K562 (cell line): Measurements from ENCODE around the gene PILRA. TPM values are rescaled to one million over a fixed set of nuclear protein-coding genes. Genes with fewer than 3 reads are reported as not detected.
A peak's percentile ranks its signal among the peaks of the same experiment; 100 is the strongest.

Source experiments
- ATAC-seq: fragments of 200-7000 bp; cut with Tn5 transposase; 3 replicates; pipeline ENCODE4 v1.9.1; 2020; ENCODE audit warnings: moderate library complexity
- BruUV-seq: library from RNA; stranded (reverse); fragments of 400-500 nt; replicated peaks from 2 replicates; lab custom pipeline; 2021; lab: Mats Ljungman, UMichigan
- CTCF ChIA-PET: fragments of 300-600 bp; formaldehyde crosslinking; extraction: SDS; loops from one replicate; lab custom pipeline; 2021; ENCODE audit warnings: low intra/inter-chr PET ratio; lab: Yijun Ruan, JAX
- POLR2A ChIA-PET: fragments of 300-600, 350-650 bp; sonication (Branson Sonifier 250); formaldehyde crosslinking; extraction: SDS; loops from one replicate; lab custom pipeline; 2021; ENCODE audit warnings: antibody characterized with exemption, inconsistent platforms; lab: Yijun Ruan, JAX
- DNase-seq, 4 experiments: peaks; one replicate each; pipeline versions ENCODE4 v3.0.0 to v3.0.0-alpha.2; 2011 to 2018; ENCODE audit warnings: low spot score in 3 of 4, mixed read lengths in 3 of 4; ENCODE audit errors: extremely low read depth in 1 of 4
- FAIRE-seq: peaks from 2 replicates; lab custom pipeline; 2011; peaks lifted over from hg19 to GRCh38; lab: Jason Lieb, UNC
- H2AFZ ChIP-seq: 2 replicates; pipeline ENCODE4 v1.6.0; 2011; ENCODE audit warnings: low read depth, low read length, control low read depth, inconsistent platforms
- H3K27ac ChIP-seq: fragments of 200-600 bp; 3 replicates; pipeline ENCODE4 v1.8.0; 2011; ENCODE audit warnings: low read depth, mild to moderate bottlenecking, control low read depth, inconsistent platforms, low read length, moderate library complexity, mixed read lengths; ENCODE audit errors: extremely low read depth
- H3K27me3 ChIP-seq, 2 experiments: fragments of 300-600 bp in 1 of 2; 2 replicates in 1 of 2; 3 replicates in 1 of 2; pipeline versions ENCODE4 v1.6.0 to v1.8.0; 2011; ENCODE audit warnings: inconsistent platforms in 2 of 2, low read length in 2 of 2, mild to moderate bottlenecking in 1 of 2, mixed read lengths in 1 of 2, moderate library complexity in 1 of 2; ENCODE audit not compliant: control insufficient read depth in 2 of 2, insufficient read depth in 2 of 2
- H3K36me3 ChIP-seq: fragments of 300-600 bp; 3 replicates; pipeline ENCODE4 v1.8.0; 2011; ENCODE audit warnings: mild to moderate bottlenecking, low read length, inconsistent platforms; ENCODE audit not compliant: control insufficient read depth, insufficient read depth
- H3K4me1 ChIP-seq, 2 experiments: fragments of 200-600 bp in 1 of 2; replicated peaks in 1 of 2; 2 replicates in 1 of 2; 3 replicates in 1 of 2; pipeline versions ENCODE4 v1.5.1 to v1.8.0; 2011; ENCODE audit warnings: inconsistent platforms in 2 of 2, low read length in 2 of 2, mild to moderate bottlenecking in 1 of 2, mixed read lengths in 1 of 2, moderate library complexity in 1 of 2; ENCODE audit not compliant: control insufficient read depth in 2 of 2, insufficient read depth in 2 of 2
- H3K4me2 ChIP-seq: 2 replicates; pipeline ENCODE4 v1.6.1; 2011; ENCODE audit warnings: low read length, control low read depth, inconsistent platforms, mixed read lengths; ENCODE audit not compliant: insufficient read depth
- H3K4me3 ChIP-seq: fragments of 200-600 bp; sonication (generic), shearing (Covaris generic); 2 replicates; pipeline ENCODE4 v1.5.1; 2016; ENCODE audit warnings: control low read depth, inconsistent platforms
- H3K79me2 ChIP-seq: fragments of 200-600 bp; 3 replicates; pipeline ENCODE4 v1.8.0; 2011; ENCODE audit warnings: low read length, inconsistent platforms; ENCODE audit not compliant: control insufficient read depth, insufficient read depth
- H3K9ac ChIP-seq, 2 experiments: 2 replicates each; pipeline versions ENCODE4 v1.6.0 to v1.6.1; 2011; ENCODE audit warnings: low read depth in 2 of 2, low read length in 2 of 2, control low read depth in 1 of 2, inconsistent platforms in 1 of 2, mild to moderate bottlenecking in 1 of 2, mixed read lengths in 1 of 2; ENCODE audit not compliant: insufficient read depth in 1 of 2
- H3K9me1 ChIP-seq: one replicate; pipeline ENCODE4 v1.6.0; 2011; ENCODE audit warnings: inconsistent platforms, mild to moderate bottlenecking, low read length, moderate library complexity; ENCODE audit not compliant: control insufficient read depth, insufficient read depth
- H3K9me3 ChIP-seq: replicated peaks from 2 replicates; pipeline ENCODE4 v1.5.1; 2011; ENCODE audit warnings: low read depth, low read length, inconsistent platforms; ENCODE audit not compliant: control insufficient read depth, insufficient read depth
- H4K20me1 ChIP-seq: replicated peaks from 2 replicates; pipeline ENCODE4 v1.6.1; 2011; ENCODE audit warnings: low read length, inconsistent platforms, mixed read lengths; ENCODE audit not compliant: control insufficient read depth, insufficient read depth
- BCOR ChIP-seq: fragments of 450-650 bp; IDR thresholded peaks from 2 replicates; pipeline ENCODE4 v1.6.1; 2016
- E2F6 ChIP-seq, 2 experiments: IDR thresholded peaks; 2 replicates each; pipeline ENCODE4 v1.6.1; 2011; ENCODE audit warnings: borderline replicate concordance in 1 of 2, control low read depth in 1 of 2, low read depth in 1 of 2, low read length in 1 of 2, mild to moderate bottlenecking in 1 of 2, mixed read lengths in 1 of 2, moderate library complexity in 1 of 2; ENCODE audit not compliant: insufficient read depth in 1 of 2, insufficient read length in 1 of 2, poor library complexity in 1 of 2, severe bottlenecking in 1 of 2; ENCODE audit errors: extremely low read depth in 1 of 2
- GATAD2B ChIP-seq: fragments of 450-650 bp; IDR thresholded peaks from 2 replicates; pipeline ENCODE4 v1.6.1; 2017; ENCODE audit warnings: mild to moderate bottlenecking, borderline replicate concordance
- NR4A1 ChIP-seq, 2 experiments: fragments of 250-450 bp in 1 of 2; fragments of 450-650 bp in 1 of 2; sonication (Bioruptor Pico) in 1 of 2; IDR thresholded peaks; 2 replicates each; pipeline versions ENCODE4 v1.4.0 to v1.6.1; 2016 to 2020; ENCODE audit warnings: mild to moderate bottlenecking in 2 of 2, missing compliant biosample characterization in 1 of 2, missing genetic modification characterization in 1 of 2, moderate library complexity in 1 of 2
- SREBF2 ChIP-seq: sonication (generic); formaldehyde crosslinking; IDR thresholded peaks from 2 replicates; pipeline ENCODE4 v1.4.0; 2020; ENCODE audit warnings: mild to moderate bottlenecking, missing genetic modification reagents
- ZNF121 ChIP-seq: sonication (generic); formaldehyde crosslinking; conservative IDR thresholded peaks from 2 replicates; pipeline ENCODE4 v1.8.0; 2022; ENCODE audit warnings: missing genetic modification reagents
- ZNF592 ChIP-seq: fragments of 450-650 bp; IDR thresholded peaks from 2 replicates; pipeline ENCODE4 v1.6.1; 2017; ENCODE audit warnings: antibody characterized with exemption, mild to moderate bottlenecking
- WGBS: fragments of 100-300 bp; shearing (Covaris generic); methylation state at CpG from one replicate; pipeline ENCODE4 v1.1.6; 2016; ENCODE audit warnings: low coverage, mixed read lengths; ENCODE audit not compliant: insufficient coverage; ENCODE audit errors: missing lambda C conversion rate; 5-methylcytosine and 5-hydroxymethylcytosine counted together
- in situ Hi-C: fragments of 300-500 bp; cut with MboI; formaldehyde crosslinking; loops from 4 replicates; pipeline ENCODE4 v1.15.0; 2018; ENCODE audit warnings: inconsistent platforms, mixed read lengths
- intact Hi-C: fragments of 100-400 bp; cut with micrococcal nuclease; formaldehyde crosslinking; loops from 2 replicates; pipeline ENCODE4 v1.14.2; 2022
- polyA plus RNA-seq, 8 experiments: library from polyadenylated mRNA; depleted of rRNA in 4 of 8; stranded (reverse) in 5 of 8; unstranded in 3 of 8; fragments of >200 nt; fragmentation: Nextera tagmentation in 2 of 8; fragmentation: Illumina TruSeq in 1 of 8; extraction: Ambion mirVana in 2 of 8; extraction: Trizol in 1 of 8; gene quantifications; 2 replicates each; pipeline versions ENCODE4 v1.2.1 to v1.2.3, GENCODE V29; 2011 to 2014; ENCODE audit warnings: inconsistent platforms in 1 of 8, missing spikeins in 1 of 8
- total RNA-seq, 7 experiments: library from RNA; depleted of rRNA in 6 of 7; stranded (reverse); fragments of >200 nt in 6 of 7; fragmentation: Illumina TruSeq in 2 of 7; extraction: Trizol in 2 of 7; gene quantifications; 2 replicates each; pipeline versions ENCODE4 v1.2.1 to v1.2.3, GENCODE V29; 2011 to 2021; ENCODE audit warnings: low replicate concordance in 1 of 7
- TF ChIP-seq, protein P1 (sequence below): fragments of 450-650 bp; IDR thresholded peaks from 2 replicates; pipeline ENCODE4 v1.6.1; 2018; ENCODE audit warnings: mild to moderate bottlenecking, low read depth; ENCODE audit not compliant: partially characterized antibody

The PILRA gene
- total and polyA plus RNA-seq, 9 of the 15 experiments (the other 6 are each of a cell fraction or from before 2014, with no cell fraction given) = 0.13 to 1.8 (median 0.62) TPM

GRCh38 chr7:100437150-100438100, 64.1 kb downstream of the PILRA start:
- Histone ChIP-seq H3K9ac (peak overlapping the region; percentile 81 to 92; a peak in 3 of 4 replicates), H3K79me2 (peaks cover 41% of the 10 kb centered on the region), H3K27ac (peak overlapping the region; percentile 96; the same call in 2 of the 3 replicates), H4K20me1 (peaks cover 13% of the 10 kb centered on the region; the same call in 1 of the 2 replicates), H3K4me2 (peak overlapping the region; percentile 93; the same call in 1 of the 2 replicates)
- no peak for FAIRE-seq
- 0 out of 2 replicates have a peak, but pooled peaks have one; percentile 39 for TF ChIP-seq SREBF2 (CRISPR knock-in tag)
- TF ChIP-seq NR4A1 (CRISPR knock-in tag; IDR thresholded peaks at IDR 0.05) = no peak
- TF ChIP-seq NR4A1 (tag; IDR thresholded peaks at IDR 0.05) = 0 out of 2 replicates have a peak, but pooled peaks have one; percentile 7
- no peak for TF ChIP-seq GATAD2B
- TF ChIP-seq, protein P1, sequence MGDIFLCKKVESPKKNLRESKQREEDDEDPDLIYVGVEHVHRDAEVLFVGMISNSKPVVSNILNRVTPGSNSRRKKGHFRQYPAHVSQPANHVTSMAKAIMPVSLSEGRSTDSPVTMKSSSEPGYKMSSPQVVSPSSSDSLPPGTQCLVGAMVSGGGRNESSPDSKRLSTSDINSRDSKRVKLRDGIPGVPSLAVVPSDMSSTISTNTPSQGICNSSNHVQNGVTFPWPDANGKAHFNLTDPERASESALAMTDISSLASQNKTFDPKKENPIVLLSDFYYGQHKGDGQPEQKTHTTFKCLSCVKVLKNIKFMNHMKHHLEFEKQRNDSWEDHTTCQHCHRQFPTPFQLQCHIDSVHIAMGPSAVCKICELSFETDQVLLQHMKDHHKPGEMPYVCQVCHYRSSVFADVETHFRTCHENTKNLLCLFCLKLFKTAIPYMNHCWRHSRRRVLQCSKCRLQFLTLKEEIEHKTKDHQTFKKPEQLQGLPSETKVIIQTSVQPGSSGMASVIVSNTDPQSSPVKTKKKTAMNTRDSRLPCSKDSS = peak; percentile 1
- TF ChIP-seq E2F6 (IDR thresholded peaks at IDR 0.05; ENCODE audit: borderline replicate concordance in 1 of 2, extremely low read depth in 1 of 2, insufficient read depth in 1 of 2, insufficient read length in 1 of 2, low read depth in 1 of 2, low read length in 1 of 2, poor library complexity in 1 of 2, severe bottlenecking in 1 of 2) = peak in 1 of 2 experiments; percentile 23
- TF ChIP-seq ZNF592 = 0 out of 2 replicates have a peak, but pooled peaks have one; percentile 4
- TF ChIP-seq BCOR = 0 out of 2 replicates have a peak, but pooled peaks have one; percentile 6
- no peak for TF ChIP-seq ZNF121 (CRISPR knock-in tag)
- TF ChIP-seq, all 486 proteins: peak for 6
- Histone ChIP-seq H3K4me3 (no peak overlapping the region), H3K9me1 (peaks cover 3% of the 10 kb centered on the region), H3K36me3 (peaks cover 31% of the 10 kb centered on the region), H3K9me3 (no peaks in the 10 kb centered on the region), H3K27me3 (no peaks in the 10 kb centered on the region), H2AFZ (no peak overlapping the region), H3K4me1 (peaks cover 41 to 69% of the 10 kb centered on the region in 2 experiments)
- no TSS peak for BruUV-seq
- CTCF ChIA-PET = interaction anchor here (0.6 kb wide), 1 partner anchor 678 kb away, joined by 8 read pairs; no protein-coding TSS in a partner anchor
- 90% methylated on average over 28 of the region's 28 CpGs for WGBS
- intact Hi-C loops = no loop called here
- POLR2A ChIA-PET = interaction anchor here (0.6 to 4.3 kb wide), 13 partner anchors 7 to 1036 kb away, joined by 3 to 44 read pairs (median 4); partner anchors contain the start of genes MBLAC1, MEPCE, TSC22D4 and ZCWPW1
- no peak for ATAC-seq
- in situ Hi-C loops = no loop called here
- no peak for DNase-seq
